ENCODE data around the gene OXT.
"Not testable (repeated sequence)": the region's sequence is repeated elsewhere in the genome, so short reads cannot be mapped to it uniquely, and the experiment has no call there.

OXT gene

DNA sequence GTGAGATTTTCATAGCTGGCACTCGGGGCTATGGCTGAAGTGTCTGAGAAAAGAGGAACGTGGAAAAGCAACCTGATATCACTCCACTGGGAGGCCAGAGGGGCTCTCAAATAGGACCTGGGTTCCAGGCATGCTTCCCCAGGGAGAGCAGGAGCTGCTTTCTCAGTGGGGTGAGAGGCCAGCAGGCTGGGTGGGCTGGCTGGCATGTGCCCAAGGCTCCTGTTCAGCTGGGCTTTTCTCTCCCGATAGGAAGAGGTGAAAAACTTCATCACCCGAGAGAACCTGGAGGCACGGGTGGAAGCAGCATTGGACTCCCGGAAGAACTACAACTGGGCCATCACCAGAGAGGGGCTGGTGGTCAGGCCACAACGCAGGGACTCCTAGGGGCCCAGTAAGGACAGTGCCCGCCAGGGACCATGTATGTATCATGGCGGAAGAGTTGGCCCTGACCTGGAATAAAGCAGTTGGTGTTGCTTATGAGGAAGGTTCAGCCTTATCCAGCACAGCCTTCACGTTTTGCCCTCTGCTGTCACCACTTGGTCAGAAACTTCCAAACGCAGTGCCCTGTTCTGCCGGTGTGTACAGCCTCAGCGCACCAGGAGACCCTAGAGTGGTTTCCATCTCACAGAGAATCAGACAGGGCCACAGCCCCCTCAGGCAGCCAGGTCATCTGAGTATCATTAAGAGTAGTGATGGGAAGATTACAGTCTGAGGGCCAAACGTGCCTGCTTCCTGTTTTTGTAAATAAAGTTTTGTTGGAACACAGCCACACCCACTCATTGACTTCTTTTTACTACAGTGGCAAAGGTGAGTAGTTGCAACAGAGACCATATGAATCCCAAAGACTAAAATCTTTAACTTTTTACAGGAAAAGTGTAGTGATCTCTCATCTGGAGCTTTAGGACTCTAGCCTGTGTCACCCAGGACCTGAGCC is 23.7 kb upstream of the OXT start:
- Histone ChIP-seq H3K4me2 (peak overlapping the region; percentile 98), H3K4me1 (peaks cover 25% of the 10 kb centered on the region), H4K20me1 (peaks cover 29% of the 10 kb centered on the region), H3K27ac (no peak overlapping the region), H3K4me3 (peak overlapping the region; percentile 98), H3K9me3 (no peaks in the 10 kb centered on the region), H3K9ac (no peak overlapping the region; the same call in 1 of the 2 replicates), H3K27me3 (no peaks in the 10 kb centered on the region), H3K36me3 (peaks cover 47% of the 10 kb centered on the region)
- no peak for TF ChIP-seq Cebpa-rat (IDR thresholded peaks at IDR 0.05)

DNA sequence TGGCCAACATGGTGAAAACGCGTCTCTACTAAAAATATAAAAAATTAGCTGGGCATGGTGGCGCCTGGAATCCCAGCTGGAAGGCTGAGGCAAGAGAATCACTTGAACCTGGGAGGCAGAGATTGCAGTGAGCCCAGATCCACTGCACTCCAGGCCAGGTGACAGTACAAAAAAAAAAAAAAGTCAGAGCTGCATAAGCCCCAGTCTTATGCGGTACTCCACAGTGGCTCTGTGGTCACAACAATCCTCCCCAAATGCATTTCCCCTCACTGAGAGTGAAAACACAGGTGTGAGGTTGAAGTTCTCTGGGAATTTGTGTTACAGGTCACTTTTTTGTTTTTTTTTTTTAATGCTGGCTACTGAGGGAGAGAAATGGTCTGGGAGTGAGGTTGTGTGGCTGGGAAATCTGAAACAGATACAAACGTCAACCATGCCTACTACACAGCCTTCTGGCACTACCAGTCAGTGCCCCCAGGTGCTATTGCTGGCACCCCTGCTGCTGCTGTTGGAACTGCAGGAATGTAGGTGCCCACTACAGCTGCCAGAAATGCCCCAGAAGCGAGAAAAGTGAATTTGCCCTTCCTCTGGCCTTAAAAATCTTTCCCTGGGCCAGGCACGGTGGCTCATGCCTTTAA is 19.9 kb upstream of the OXT start:
- Histone ChIP-seq H3K4me1 (peaks cover 20% of the 10 kb centered on the region), H3K4me3 (no peak overlapping the region), H3K27me3 (no peaks in the 10 kb centered on the region), H3K36me3 (peaks cover 42% of the 10 kb centered on the region), H3K9me3 (no peaks in the 10 kb centered on the region), H3K4me2 (no peak overlapping the region), H4K20me1 (peaks cover 25% of the 10 kb centered on the region), H3K27ac (no peak overlapping the region), H3K9ac (no peak overlapping the region)
- TF ChIP-seq Cebpa-rat (IDR thresholded peaks at IDR 0.05) = no peak

DNA sequence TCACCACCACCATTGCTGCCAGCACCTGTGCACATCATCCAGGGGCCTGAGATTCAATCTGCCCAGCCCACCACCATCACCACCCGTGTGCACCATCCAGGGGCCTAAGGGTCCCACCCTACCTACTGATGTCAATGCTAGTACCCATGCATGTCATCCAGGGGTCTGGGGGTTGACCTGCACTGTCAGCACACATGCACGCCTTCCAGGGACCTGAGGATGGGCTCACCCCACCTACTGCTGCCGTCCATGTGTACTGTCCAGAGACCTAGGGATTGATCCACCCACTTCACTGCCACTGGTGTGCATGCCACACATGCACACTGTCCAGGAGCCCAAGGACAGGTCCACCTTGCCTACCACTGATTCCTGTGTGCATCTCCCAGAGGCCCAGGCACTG is 11.9 kb upstream of the OXT start:
- TF ChIP-seq Cebpa-rat (IDR thresholded peaks at IDR 0.05) = no peak
- Histone ChIP-seq H3K4me2 (no peak overlapping the region), H3K9me3 (no peaks in the 10 kb centered on the region), H3K27me3 (no peaks in the 10 kb centered on the region), H3K9ac (no peak overlapping the region), H3K27ac (no peak overlapping the region), H3K4me1 (no peaks in the 10 kb centered on the region), H3K36me3 (no peaks in the 10 kb centered on the region), H3K4me3 (no peak overlapping the region), H4K20me1 (no peaks in the 10 kb centered on the region)

DNA sequence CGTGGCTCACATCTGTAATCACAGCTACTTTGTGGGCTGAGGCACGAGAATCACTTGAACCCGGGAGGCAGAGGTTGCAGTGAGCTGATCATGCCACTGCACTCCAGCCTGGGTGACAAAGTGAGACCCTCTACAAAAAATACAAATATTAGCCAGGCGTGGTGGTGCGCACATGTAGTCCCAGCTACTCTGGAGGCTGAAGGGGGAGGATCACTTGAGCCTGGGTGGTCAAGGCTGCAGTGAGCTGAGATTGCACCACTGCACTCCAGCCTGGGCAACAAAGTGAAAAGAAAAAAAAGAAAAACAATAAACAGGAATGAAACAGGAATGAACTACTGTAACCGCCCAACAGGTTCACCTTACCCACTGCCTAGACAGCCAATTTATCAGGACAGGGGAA is 7.3 kb upstream of the OXT start:
- not testable (repeated sequence) for H3K27ac ChIP-seq, H3K36me3 ChIP-seq, H3K27me3 ChIP-seq, H4K20me1 ChIP-seq, H3K4me2 ChIP-seq, H3K9me3 ChIP-seq, H3K4me3 ChIP-seq, H3K9ac ChIP-seq
- H3K4me1 ChIP-seq = peaks cover 18% of the 10 kb centered on the region

DNA sequence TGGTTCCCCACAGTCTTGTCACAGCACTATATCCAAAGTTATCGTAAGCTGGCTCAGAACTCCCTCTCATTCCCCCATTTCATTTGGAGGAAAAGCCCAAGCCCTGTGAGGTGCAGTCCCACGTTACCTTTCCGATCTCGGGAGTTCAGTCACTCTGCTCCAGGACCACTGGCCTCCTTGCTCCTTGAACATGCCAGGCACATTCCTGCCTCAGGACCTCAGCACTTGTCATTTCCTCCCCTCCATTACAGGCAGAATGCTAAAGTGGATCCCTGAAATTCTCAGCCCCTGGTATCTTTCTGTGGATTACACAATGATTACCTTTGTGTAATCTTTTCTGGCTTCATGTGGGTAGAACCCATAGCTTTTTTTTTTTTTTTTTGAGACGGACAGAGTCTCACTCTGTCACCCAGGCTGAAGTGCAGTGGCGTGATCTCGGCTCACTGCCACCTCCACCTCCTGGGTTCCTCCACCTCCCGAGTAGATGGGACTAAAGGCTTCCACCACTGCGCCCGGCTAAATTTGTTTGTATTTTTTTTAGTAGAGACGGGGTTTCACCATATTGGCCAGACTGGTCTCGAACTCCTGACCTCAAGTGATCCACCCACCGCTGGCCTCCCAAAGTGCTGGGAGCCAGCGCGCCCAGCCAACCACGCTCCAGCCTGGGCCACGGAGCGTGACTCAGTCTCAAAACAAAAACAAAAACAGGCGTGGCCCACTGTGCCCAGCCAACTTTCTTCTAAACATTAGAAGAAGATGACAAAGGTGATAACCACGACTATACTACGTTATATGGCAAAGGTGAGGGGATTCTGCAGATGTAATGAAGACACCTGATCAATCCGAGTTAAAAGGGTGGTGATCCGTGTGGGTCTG is 4.0 kb upstream of the OXT start:
- Histone ChIP-seq H3K9ac (0 out of 2 replicates have a peak overlapping the region, but pooled peaks have one; percentile 35), H3K4me3 (no peak overlapping the region), H3K9me3 (no peaks in the 10 kb centered on the region), H4K20me1 (no peaks in the 10 kb centered on the region), H3K27me3 (peaks cover 20% of the 10 kb centered on the region), H3K4me1 (peaks cover 18% of the 10 kb centered on the region), H3K27ac (0 out of 2 replicates have a peak overlapping the region, but pooled peaks have one; percentile 9), H3K36me3 (no peaks in the 10 kb centered on the region), H3K4me2 (peak overlapping the region; percentile 51)
- no peak for TF ChIP-seq Cebpa-rat (IDR thresholded peaks at IDR 0.05)

DNA sequence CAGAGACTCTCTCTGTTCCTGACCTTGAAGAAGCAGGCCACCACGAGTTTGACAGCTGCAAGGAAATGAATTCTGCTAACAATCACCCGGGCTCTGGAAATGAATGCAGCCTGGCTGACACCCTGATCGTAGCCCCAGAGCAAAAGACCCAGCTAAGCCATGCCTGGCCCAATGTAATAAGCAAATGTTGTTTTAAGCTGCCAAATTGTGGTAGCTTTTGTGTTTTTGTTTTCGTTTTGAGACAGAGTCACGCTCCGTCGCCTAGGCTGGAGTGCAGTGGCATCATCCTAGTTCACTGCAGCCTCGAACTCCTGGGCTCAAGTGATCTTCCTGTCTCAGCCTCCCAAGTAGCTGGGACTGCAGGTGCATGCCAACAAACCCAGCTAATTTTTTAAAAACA is 3.3 kb upstream of the OXT start:
- Histone ChIP-seq H3K4me2 (peak overlapping the region; percentile 51), H3K9ac (0 out of 2 replicates have a peak overlapping the region, but pooled peaks have one; percentile 35), H3K9me3 (no peaks in the 10 kb centered on the region), H3K4me1 (peaks cover 18% of the 10 kb centered on the region), H3K27ac (0 out of 2 replicates have a peak overlapping the region, but pooled peaks have one; percentile 9), H3K27me3 (peaks cover 27% of the 10 kb centered on the region), H3K36me3 (no peaks in the 10 kb centered on the region), H3K4me3 (no peak overlapping the region), H4K20me1 (no peaks in the 10 kb centered on the region)
- TF ChIP-seq Cebpa-rat (IDR thresholded peaks at IDR 0.05) = no peak

GRCh38 chr20:3068986-3069900 is 2.2 kb upstream of the OXT start:
- H4K20me1 ChIP-seq = no peaks in the 10 kb centered on the region
- H3K4me3 ChIP-seq = no peak overlapping the region
- TF ChIP-seq Cebpa-rat (IDR thresholded peaks at IDR 0.05) = no peak
- no peaks in the 10 kb centered on the region for H3K36me3 ChIP-seq
- H3K9me3 ChIP-seq = no peaks in the 10 kb centered on the region
- H3K27me3 ChIP-seq = peaks cover 39% of the 10 kb centered on the region
- no peak overlapping the region for H3K27ac ChIP-seq
- no peak overlapping the region for H3K9ac ChIP-seq
- H3K4me1 ChIP-seq = peaks cover 18% of the 10 kb centered on the region
- no peak overlapping the region for H3K4me2 ChIP-seq

DNA sequence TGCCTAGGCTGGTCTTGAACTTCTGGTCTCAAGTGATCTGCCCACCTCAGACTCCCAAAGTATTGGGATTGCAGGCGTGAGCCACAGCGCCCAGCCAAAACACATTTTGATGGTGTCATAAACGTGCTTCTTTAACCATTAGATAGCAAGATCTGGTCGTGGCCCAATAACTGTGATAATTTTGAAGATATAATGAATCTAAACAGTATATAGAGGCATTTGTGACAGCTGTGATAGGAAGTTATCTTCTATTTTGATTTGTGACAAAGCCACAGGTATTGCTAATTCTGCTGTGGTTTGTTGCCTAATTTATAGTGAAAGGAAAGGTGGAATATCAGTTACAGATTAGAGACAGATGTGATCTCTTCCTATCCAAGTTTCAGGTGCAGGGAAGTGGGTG is 695 bp upstream of the OXT start:
- H3K4me1 ChIP-seq = peaks cover 18% of the 10 kb centered on the region
- H3K4me2 ChIP-seq = no peak overlapping the region
- no peak overlapping the region for H3K27ac ChIP-seq
- no peak for TF ChIP-seq Cebpa-rat (IDR thresholded peaks at IDR 0.05)
- H4K20me1 ChIP-seq = no peaks in the 10 kb centered on the region; the same call in 1 of the 2 replicates
- no peaks in the 10 kb centered on the region for H3K9me3 ChIP-seq
- no peak overlapping the region for H3K9ac ChIP-seq
- H3K36me3 ChIP-seq = no peaks in the 10 kb centered on the region
- H3K4me3 ChIP-seq = no peak overlapping the region
- H3K27me3 ChIP-seq = peaks cover 44% of the 10 kb centered on the region

DNA sequence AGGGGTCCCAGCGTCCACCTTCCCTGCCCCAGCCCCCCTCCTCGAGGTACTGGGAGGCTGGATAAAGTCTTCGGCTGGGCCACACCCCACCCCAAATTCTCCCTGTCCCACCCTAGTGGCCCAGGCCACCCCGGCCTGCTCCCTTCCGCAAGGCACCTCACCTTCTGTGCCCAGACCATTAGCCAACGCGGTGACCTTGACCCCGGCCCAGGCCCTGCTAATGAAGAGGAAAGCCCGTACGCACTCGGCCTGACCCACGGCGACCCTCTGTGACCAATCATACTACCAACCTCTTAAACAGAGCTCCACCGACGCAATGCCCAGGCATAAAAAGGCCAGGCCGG is 182 bp upstream of the OXT start:
- Histone ChIP-seq H3K9me3 (no peaks in the 10 kb centered on the region), H3K4me1 (peaks cover 18% of the 10 kb centered on the region), H3K4me2 (peak overlapping the region; percentile 43), H3K4me3 (peak overlapping the region; percentile 55), H3K27me3 (peaks cover 44% of the 10 kb centered on the region), H4K20me1 (no peaks in the 10 kb centered on the region; the same call in 1 of the 2 replicates), H3K36me3 (no peaks in the 10 kb centered on the region), H3K27ac (no peak overlapping the region), H3K9ac (no peak overlapping the region)
- no peak for TF ChIP-seq Cebpa-rat (IDR thresholded peaks at IDR 0.05)

Data from BLaER1 (cell line).